Body of pancreas (tissue), 4 donors: ENCODE measurements around the gene MAGEF1.

Experiments
- CTCF ChIP-seq, 7 experiments: fragments of 450-650 bp in 4 of 7; fragments of 200-600 bp in 3 of 7; sonication (generic) in 3 of 7; IDR thresholded peaks; one replicate each; pipeline ENCODE4 v1.5.1; 2016 to 2019; ENCODE audit warnings: antibody characterized with exemption in 7 of 7
- POLR2A ChIP-seq, 3 donors: fragments of 450-650 bp; IDR thresholded peaks; one replicate each; pipeline ENCODE4 v1.6.1; 2016; ENCODE audit warnings: antibody characterized with exemption in 3 of 3, mild to moderate bottlenecking in 2 of 3

GRCh38 chr3:184734903-184735701, 23.2 kb upstream of the MAGEF1 start:
- no peak for TF ChIP-seq CTCF (IDR thresholded peaks at IDR 0.05)
- no peak for TF ChIP-seq POLR2A (IDR thresholded peaks at IDR 0.05)
